IPS DF 4.7 (cell line): ENCODE results near the gene GYG2.
"Not testable (repeated sequence)": the region's sequence is repeated elsewhere in the genome, so short reads cannot be mapped to it uniquely, and the experiment has no call there.

Experiments used
- DNase-seq: peaks from one replicate; pipeline ENCODE4 v3.0.0-alpha.2; 2013; ENCODE audit warnings: low spot score; ENCODE audit errors: extremely low read depth

GYG2 gene

GRCh38 chrX:2828344-2828958 lies at the start of gene GYG2:
Gene GYG2 (plus strand): TSS chrX:2828930. CDS start chrX:2830189, 1,259 bp downstream.
- no peak for DNase-seq

GRCh38 chrX:2780472-2781225 lies 48.1 kb upstream of the GYG2 start:
- not testable (repeated sequence) for DNase-seq

GRCh38 chrX:2781226-2781571 lies 47.5 kb upstream of the GYG2 start:
- DNase-seq = no peak

- no peak for DNase-seq
Measured at GRCh38 chrX:2781698-2782097, 47.0 kb upstream of the GYG2 start.

GRCh38 chrX:2782171-2782570 lies 46.6 kb upstream of the GYG2 start:
- DNase-seq = no peak

GRCh38 chrX:2782778-2783177 lies 46.0 kb upstream of the GYG2 start:
- no peak for DNase-seq

- DNase-seq = no peak
Measured at GRCh38 chrX:2784026-2784425, 44.7 kb upstream of the GYG2 start.

- no peak for DNase-seq
Measured at GRCh38 chrX:2785538-2785937, 43.2 kb upstream of the GYG2 start.

GRCh38 chrX:2788980-2789379 lies 39.8 kb upstream of the GYG2 start:
- DNase-seq = no peak

GRCh38 chrX:2789569-2789968 lies 39.2 kb upstream of the GYG2 start:
- no peak for DNase-seq

GRCh38 chrX:2793752-2794151 lies 35.0 kb upstream of the GYG2 start:
- DNase-seq = no peak

- no peak for DNase-seq
Measured at GRCh38 chrX:2794336-2794735, 34.4 kb upstream of the GYG2 start.

GRCh38 chrX:2796808-2797207 lies 31.9 kb upstream of the GYG2 start:
- DNase-seq = not testable (repeated sequence)

GRCh38 chrX:2799369-2799768 lies 29.4 kb upstream of the GYG2 start:
- no peak for DNase-seq

GRCh38 chrX:2799980-2800379 lies 28.8 kb upstream of the GYG2 start:
- DNase-seq = not testable (repeated sequence)

- no peak for DNase-seq
Measured at GRCh38 chrX:2801223-2801622, 27.5 kb upstream of the GYG2 start.

- not testable (repeated sequence) for DNase-seq
Measured at GRCh38 chrX:2802376-2803090, 26.2 kb upstream of the GYG2 start.

- not testable (repeated sequence) for DNase-seq
Measured at GRCh38 chrX:2803486-2803885, 25.2 kb upstream of the GYG2 start.

GRCh38 chrX:2804106-2804843 lies 24.5 kb upstream of the GYG2 start:
- DNase-seq = not testable (repeated sequence)

GRCh38 chrX:2804858-2805257 lies 23.9 kb upstream of the GYG2 start:
- DNase-seq = not testable (repeated sequence)

GRCh38 chrX:2811271-2811670 lies 17.5 kb upstream of the GYG2 start:
- no peak for DNase-seq
